Activated T-helper 1 cell treated with anti-CD3 and anti-CD28 coated beads, Interleukin-12 subunit alpha, Interleukin-12 subunit beta, Interleukin-2, Interleukin-4 antibody, amounts not matched to agents 30 ng/mL and 10 ng/mL and 1 ng/mL, durations not matched to agents 14 hours and 24 hours and 36 hours (primary cell): Measurements from ENCODE around the gene ARMH1. TPM values are rescaled to one million over a fixed set of nuclear protein-coding genes. Genes with fewer than 3 reads are reported as not detected.
"Not testable (repeated sequence)": the region's sequence is repeated elsewhere in the genome, so short reads cannot be mapped to it uniquely, and the experiment has no call there.

Source experiments
- DNase-seq: peaks from one replicate; pipeline ENCODE4 v3.0.0; 2021; ENCODE audit warnings: low spot score
- H3K27ac Mint-ChIP-seq: one replicate; pipeline ENCODE4 v1.8.0; 2021; ENCODE audit warnings: mild to moderate bottlenecking, mixed read lengths
- H3K27me3 Mint-ChIP-seq: one replicate; pipeline ENCODE4 v1.8.0; 2022; ENCODE audit warnings: mild to moderate bottlenecking, moderate library complexity, mixed read lengths; ENCODE audit not compliant: insufficient read depth
- H3K36me3 Mint-ChIP-seq: one replicate; pipeline ENCODE4 v1.8.0; 2021; ENCODE audit warnings: low read depth, mixed read lengths
- H3K4me1 Mint-ChIP-seq: one replicate; pipeline ENCODE4 v1.8.0; 2021; ENCODE audit warnings: low read depth, mixed read lengths
- H3K4me3 Mint-ChIP-seq: one replicate; pipeline ENCODE4 v1.8.0; 2021; ENCODE audit warnings: mild to moderate bottlenecking, moderate library complexity, mixed read lengths
- H3K9me3 Mint-ChIP-seq: one replicate; pipeline ENCODE4 v1.8.0; 2021; ENCODE audit warnings: mixed read lengths
- intact Hi-C: fragments of 100-400 bp; cut with micrococcal nuclease; formaldehyde crosslinking; loops from one replicate; pipeline ENCODE4 v1.15.1; 2024
- total RNA-seq: library from RNA; stranded (reverse); gene quantifications from 2 replicates; pipeline ENCODE4 v1.2.3, GENCODE V29; 2022

The ARMH1 gene
- total RNA-seq, 1 donor from 2014 or later = 99.8 TPM

- DNase-seq, H3K4me1 Mint-ChIP-seq, intact Hi-C loops, H3K27me3 Mint-ChIP-seq, H3K4me3 Mint-ChIP-seq, H3K9me3 Mint-ChIP-seq, H3K27ac Mint-ChIP-seq: not testable (repeated sequence)
- H3K36me3 Mint-ChIP-seq = peaks cover 27% of the 10 kb centered on the region
Observed at GRCh38 chr1:44766421-44766820, 91.9 kb downstream of the ARMH1 start.

Other genes with a start within 250 kb of the ARMH1 start
- gene TMEM53, start 233 bp upstream of the ARMH1 start, total RNA-seq = 4.3 and 6.6 TPM in 2 replicates
- gene RNU5D-1, start 56.5 kb downstream of the ARMH1 start, total RNA-seq = not detected in 2 replicates
- 68.7 and 72.9 TPM in 2 replicates for gene KIF2C, start 65.1 kb downstream of the ARMH1 start, total RNA-seq
- gene RPS8, start 100.8 kb downstream of the ARMH1 start, total RNA-seq = 2,172 and 2,226 TPM in 2 replicates
- 0.47 and 0.54 TPM in 2 replicates for gene BEST4, start 113.5 kb downstream of the ARMH1 start, total RNA-seq
- gene PLK3, start 125.7 kb downstream of the ARMH1 start, total RNA-seq = 208 and 211 TPM in 2 replicates
- gene DYNLT4, start 132.6 kb downstream of the ARMH1 start, total RNA-seq = 0.44 TPM in 1 of 2 replicates, not detected in the other
- 22.6 and 24.1 TPM in 2 replicates for gene BTBD19, start 133.8 kb downstream of the ARMH1 start, total RNA-seq
- gene PTCH2, start 168.5 kb downstream of the ARMH1 start, total RNA-seq = 1.3 and 1.5 TPM in 2 replicates